Chondrocyte (in vitro differentiated cells): ENCODE measurements around the gene SPATA33. TPM values are rescaled to one million over a fixed set of nuclear protein-coding genes. Genes with fewer than 3 reads are reported as not detected.
A peak's percentile ranks its signal among the peaks of the same experiment; 100 is the strongest.
"Not testable (repeated sequence)": the region's sequence is repeated elsewhere in the genome, so short reads cannot be mapped to it uniquely, and the experiment has no call there.

Experiments used
- DNase-seq: peaks from one replicate; pipeline ENCODE4 v3.0.0; 2021; ENCODE audit warnings: mixed read lengths, low spot score
- H3K27ac Mint-ChIP-seq: one replicate; pipeline ENCODE4 v1.8.0; 2021; ENCODE audit warnings: mild to moderate bottlenecking, moderate library complexity, mixed read lengths; ENCODE audit not compliant: unreplicated experiment
- H3K27me3 Mint-ChIP-seq: 2 replicates; pipeline ENCODE4 v1.8.0; 2021; ENCODE audit warnings: low read depth, mixed read lengths
- H3K36me3 Mint-ChIP-seq: 2 replicates; pipeline ENCODE4 v1.8.0; 2021; ENCODE audit warnings: low read depth, mixed read lengths
- H3K4me1 Mint-ChIP-seq: 2 replicates; pipeline ENCODE4 v1.8.0; 2021; ENCODE audit warnings: low read depth, mild to moderate bottlenecking, mixed read lengths
- H3K4me3 Mint-ChIP-seq: one replicate; pipeline ENCODE4 v1.8.0; 2021; ENCODE audit warnings: mild to moderate bottlenecking, moderate library complexity, mixed read lengths; ENCODE audit not compliant: unreplicated experiment
- H3K9me3 Mint-ChIP-seq: 2 replicates; pipeline ENCODE4 v1.8.0; 2021; ENCODE audit warnings: low read depth, mixed read lengths
- total RNA-seq: library from RNA; stranded (reverse); gene quantifications from 3 replicates; pipeline ENCODE4 v1.2.1, GENCODE V29; 2021
- TF ChIP-seq, protein P1 (sequence below): fragments of 200-600 bp; sonication (generic); IDR thresholded peaks from 2 replicates; pipeline ENCODE4 v1.5.0; 2021; ENCODE audit warnings: antibody characterized with exemption, mild to moderate bottlenecking, moderate library complexity

The SPATA33 gene
- total RNA-seq, 1 donor from 2014 or later, result 8.8 TPM

DNA sequence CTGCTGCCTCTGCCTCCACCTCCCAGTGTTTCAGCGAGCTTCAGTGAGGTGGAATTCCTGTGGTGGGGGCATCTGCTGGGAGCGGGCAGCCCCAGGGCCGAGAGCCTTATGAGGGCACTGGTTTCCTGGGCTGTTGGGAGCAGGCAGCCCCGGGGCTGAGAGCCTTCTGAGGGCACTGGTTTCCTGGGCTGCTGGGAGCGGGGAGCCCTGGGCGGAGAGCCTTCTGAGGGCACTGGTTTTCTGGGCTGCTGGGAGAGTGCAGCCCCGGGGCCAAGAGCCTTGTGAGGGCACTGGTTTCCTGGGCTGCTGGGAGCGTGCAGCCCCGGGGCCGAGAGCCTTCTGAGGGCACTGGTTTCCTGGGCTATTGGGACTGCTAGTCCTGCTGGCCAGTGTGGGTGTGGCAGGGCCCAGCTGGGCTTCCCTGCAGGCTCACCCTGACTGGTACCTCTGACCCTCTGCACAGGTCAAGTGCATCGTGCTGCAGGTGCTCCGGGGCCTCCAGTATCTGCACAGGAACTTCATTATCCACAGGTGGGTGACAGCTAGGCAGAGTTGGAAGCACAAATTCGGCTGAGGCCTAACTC lies 34.4 kb downstream of the SPATA33 start:
- Mint-ChIP-seq H3K9me3 (no peaks in the 10 kb centered on the region), H3K27ac (no peak overlapping the region), H3K4me1 (peaks cover 8% of the 10 kb centered on the region), H3K4me3 (no peak overlapping the region), H3K36me3 (peaks cover 8% of the 10 kb centered on the region), H3K27me3 (no peaks in the 10 kb centered on the region)
- TF ChIP-seq, protein P1, sequence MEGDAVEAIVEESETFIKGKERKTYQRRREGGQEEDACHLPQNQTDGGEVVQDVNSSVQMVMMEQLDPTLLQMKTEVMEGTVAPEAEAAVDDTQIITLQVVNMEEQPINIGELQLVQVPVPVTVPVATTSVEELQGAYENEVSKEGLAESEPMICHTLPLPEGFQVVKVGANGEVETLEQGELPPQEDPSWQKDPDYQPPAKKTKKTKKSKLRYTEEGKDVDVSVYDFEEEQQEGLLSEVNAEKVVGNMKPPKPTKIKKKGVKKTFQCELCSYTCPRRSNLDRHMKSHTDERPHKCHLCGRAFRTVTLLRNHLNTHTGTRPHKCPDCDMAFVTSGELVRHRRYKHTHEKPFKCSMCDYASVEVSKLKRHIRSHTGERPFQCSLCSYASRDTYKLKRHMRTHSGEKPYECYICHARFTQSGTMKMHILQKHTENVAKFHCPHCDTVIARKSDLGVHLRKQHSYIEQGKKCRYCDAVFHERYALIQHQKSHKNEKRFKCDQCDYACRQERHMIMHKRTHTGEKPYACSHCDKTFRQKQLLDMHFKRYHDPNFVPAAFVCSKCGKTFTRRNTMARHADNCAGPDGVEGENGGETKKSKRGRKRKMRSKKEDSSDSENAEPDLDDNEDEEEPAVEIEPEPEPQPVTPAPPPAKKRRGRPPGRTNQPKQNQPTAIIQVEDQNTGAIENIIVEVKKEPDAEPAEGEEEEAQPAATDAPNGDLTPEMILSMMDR, result no peak
- no peak for DNase-seq

GRCh38 chr16:89693289-89693731 lies 35.7 kb downstream of the SPATA33 start:
- peak; percentile 86 for DNase-seq
- H3K27me3 Mint-ChIP-seq, result no peaks in the 10 kb centered on the region

GRCh38 chr16:89693931-89694783 lies 36.5 kb downstream of the SPATA33 start:
- Mint-ChIP-seq H3K4me1 (no peaks in the 10 kb centered on the region), H3K4me3 (no peak overlapping the region), H3K27me3 (no peaks in the 10 kb centered on the region), H3K9me3 (no peaks in the 10 kb centered on the region), H3K27ac (no peak overlapping the region), H3K36me3 (peaks cover 8% of the 10 kb centered on the region)
- TF ChIP-seq, protein P1, result no peak
- peak; percentile 94 for DNase-seq

More at GRCh38 chr16:89693289-89693731, 35.7 kb downstream of the SPATA33 start:
- no peaks in the 10 kb centered on the region for H3K4me1 Mint-ChIP-seq
- no peaks in the 10 kb centered on the region for H3K9me3 Mint-ChIP-seq
- H3K36me3 Mint-ChIP-seq, result peaks cover 8% of the 10 kb centered on the region
- no peak overlapping the region for H3K27ac Mint-ChIP-seq
- TF ChIP-seq, protein P1, result no peak
- H3K4me3 Mint-ChIP-seq, result no peak overlapping the region

DNA sequence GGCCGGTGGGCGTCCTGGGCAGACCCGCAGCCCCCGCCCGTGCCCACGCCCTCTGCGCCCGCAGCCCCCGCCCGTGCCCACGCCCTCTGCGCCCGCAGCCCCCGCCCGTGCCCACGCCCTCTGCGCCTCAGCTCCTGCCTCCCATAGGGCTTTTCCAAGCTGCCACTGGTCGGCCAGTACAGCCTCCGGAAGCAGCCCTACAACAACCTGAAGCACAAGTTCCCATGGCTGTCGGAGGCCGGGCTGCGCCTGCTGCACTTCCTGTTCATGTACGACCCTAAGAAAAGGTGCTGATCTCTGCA lies 37.1 kb downstream of the SPATA33 start:
- DNase-seq, H3K27me3 Mint-ChIP-seq, H3K9me3 Mint-ChIP-seq, H3K4me3 Mint-ChIP-seq, H3K36me3 Mint-ChIP-seq, H3K4me1 Mint-ChIP-seq, H3K27ac Mint-ChIP-seq: not testable (repeated sequence)

- no peaks in the 10 kb centered on the region for H3K27me3 Mint-ChIP-seq
- peak; percentile 91 for DNase-seq
Observed at GRCh38 chr16:89695086-89695874, 37.6 kb downstream of the SPATA33 start.

More at GRCh38 chr16:89695086-89695874, 37.6 kb downstream of the SPATA33 start:
- Mint-ChIP-seq H3K27ac (no peak overlapping the region), H3K4me1 (peaks cover 5% of the 10 kb centered on the region), H3K9me3 (no peaks in the 10 kb centered on the region), H3K36me3 (peaks cover 5% of the 10 kb centered on the region), H3K4me3 (no peak overlapping the region)
- TF ChIP-seq, protein P1, result no peak
